Astrocyte of the cerebellum (primary cell): ENCODE measurements around the gene GRM3.

Experiments
- DNase-seq: peaks from one replicate; pipeline ENCODE4 v3.0.0-alpha.2; 2011; ENCODE audit warnings: low read depth
- H3K4me3 ChIP-seq: 2 replicates; pipeline ENCODE4 v1.5.1; 2011; ENCODE audit warnings: mild to moderate bottlenecking, low read depth, low read length, moderate library complexity
- CTCF ChIP-seq: IDR thresholded peaks from 2 replicates; pipeline ENCODE4 v1.5.1; 2012; ENCODE audit warnings: low read length, low read depth, moderate library complexity, mild to moderate bottlenecking; ENCODE audit errors: missing control alignments
- in situ Hi-C: cut with HindIII; loops from 2 replicates; pipeline ENCODE4 v1.10.0; 2017; ENCODE audit warnings: low sequenced_read_pairs

The GRM3 gene

GRCh38 chr7:86762129-86762528 lies 118.4 kb downstream of the GRM3 start:
- TF ChIP-seq CTCF = no peak
- DNase-seq = no peak
- no peak overlapping the region for H3K4me3 ChIP-seq
- in situ Hi-C loops = no loop called here

- in situ Hi-C loops = no loop called here
- no peak overlapping the region for H3K4me3 ChIP-seq
- DNase-seq = no peak
- TF ChIP-seq CTCF = no peak
These were observed 122.2 kb downstream of the GRM3 start for GRCh38 chr7:86765931-86766330.

GRCh38 chr7:86768394-86768793 lies 124.7 kb downstream of the GRM3 start:
- no peak overlapping the region for H3K4me3 ChIP-seq
- TF ChIP-seq CTCF = no peak
- DNase-seq = no peak
- in situ Hi-C loops = no loop called here

GRCh38 chr7:86768967-86769760 lies 125.5 kb downstream of the GRM3 start:
- no peak overlapping the region for H3K4me3 ChIP-seq
- in situ Hi-C loops = no loop called here
- no peak for TF ChIP-seq CTCF
- DNase-seq = no peak

- in situ Hi-C loops = loop anchor here (5.0 kb wide), 1 partner anchor 44 kb away; no protein-coding TSS in a partner anchor
- no peak overlapping the region for H3K4me3 ChIP-seq
- DNase-seq = no peak
- TF ChIP-seq CTCF = no peak
These were observed 129.6 kb downstream of the GRM3 start for GRCh38 chr7:86773309-86773708.

GRCh38 chr7:86775203-86775602 lies 131.5 kb downstream of the GRM3 start:
- in situ Hi-C loops = no loop called here
- no peak overlapping the region for H3K4me3 ChIP-seq
- TF ChIP-seq CTCF = no peak

More at GRCh38 chr7:86775203-86775602, 131.5 kb downstream of the GRM3 start:
- no peak for DNase-seq
